Measurements from ENCODE around the gene VARS2. TPM values are rescaled to one million over a fixed set of nuclear protein-coding genes. Genes with fewer than 3 reads are reported as not detected.

Gene VARS2
- total and polyA plus RNA-seq, 9 of the 15 experiments (the other 6 are each of a cell fraction or from before 2014, with no cell fraction given) = 1.6 to 53.6 (median 29.9) TPM

DNA sequence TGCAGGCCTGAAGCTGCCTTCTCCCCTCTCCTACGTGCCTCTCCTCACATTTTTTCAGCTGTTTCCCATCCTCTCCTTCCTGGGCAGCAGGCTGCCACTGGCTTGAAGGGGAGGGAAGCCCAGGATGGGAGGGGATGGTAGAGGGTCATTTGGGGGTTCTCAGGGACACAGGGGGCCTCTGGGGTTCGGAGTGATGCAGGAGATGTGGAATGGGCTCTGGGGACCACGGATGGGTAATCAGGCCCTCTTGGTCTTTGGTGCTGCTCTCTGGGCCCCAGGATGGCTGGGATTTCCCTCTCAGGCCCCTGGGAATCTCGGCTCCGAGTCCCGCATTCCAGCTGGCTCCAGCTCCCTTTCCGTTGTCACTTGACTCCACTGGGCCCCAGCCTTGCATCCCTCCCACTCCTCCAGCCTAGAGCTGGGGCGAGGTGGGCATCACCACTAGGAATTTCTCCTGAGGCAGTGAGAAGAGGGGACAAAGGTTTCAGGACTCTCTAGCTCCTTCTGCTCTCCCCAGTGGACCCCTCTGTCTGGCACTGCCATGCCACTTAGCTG, 31.8 kb upstream of the VARS2 start:
- H4K20me1 ChIP-seq (replicated peaks; ENCODE audit: control insufficient read depth, insufficient read depth, low read length) = peaks cover 9% of the 10 kb centered on the region; the same call in 1 of the 2 replicates
- H3K9me1 ChIP-seq (ENCODE audit: control insufficient read depth, insufficient read depth, low read length) = peaks cover 3% of the 10 kb centered on the region
- no peak overlapping the region for H3K27ac ChIP-seq (ENCODE audit: extremely low read depth, low read depth, low read length)
- no peak for DNase-seq (ENCODE audit: extremely low read depth in 1 of 4, low spot score in 3 of 4)
- no peaks in the 10 kb centered on the region for H3K36me3 ChIP-seq (ENCODE audit: control insufficient read depth, insufficient read depth, low read length)
- H3K9me3 ChIP-seq (replicated peaks; ENCODE audit: control insufficient read depth, insufficient read depth, low read depth, low read length) = no peaks in the 10 kb centered on the region
- intact Hi-C loops (cut with micrococcal nuclease) (no loop called here), in situ Hi-C loops (cut with MboI) (no loop called here)
- 85% methylated on average over 8 of the region's 8 CpGs for WGBS (ENCODE audit: insufficient coverage, low coverage, missing lambda C conversion rate)
- H3K9ac ChIP-seq (ENCODE audit: insufficient read depth in 1 of 2, low read depth in 2 of 2, low read length in 2 of 2) = peak overlapping the region in 1 of 2 experiments; percentile 83; a peak in 2 of 4 replicates
- peaks cover 27% of the 10 kb centered on the region for H3K79me2 ChIP-seq (ENCODE audit: control insufficient read depth, insufficient read depth, low read length)
- ChIA-PET POLR2A (interaction anchor here (0.6 to 1.6 kb wide), 16 partner anchors 8 to 700 kb away, joined by 3 to 8 read pairs (median 4); partner anchors contain the start of genes GTF2H4, MRPS18B, PPP1R10 and VARS2), CTCF (ENCODE audit: low intra/inter-chr PET ratio) (no interaction called here)
- H3K4me2 ChIP-seq (ENCODE audit: insufficient read depth, low read length) = no peak overlapping the region
- no peaks in the 10 kb centered on the region for H3K27me3 ChIP-seq (ENCODE audit: control insufficient read depth in 2 of 2, insufficient read depth in 2 of 2, low read length in 2 of 2)
- H3K4me3 ChIP-seq = no peak overlapping the region
- peaks cover 74 to 82% of the 10 kb centered on the region in 2 experiments for H3K4me1 ChIP-seq (replicated peaks in 1 of 2; ENCODE audit: control insufficient read depth in 2 of 2, insufficient read depth in 2 of 2, low read length in 2 of 2)
- no peak for FAIRE-seq
- no peak for TF ChIP-seq L3MBTL2 (IDR thresholded peaks at IDR 0.05)
- TF ChIP-seq ZC3H8 (IDR thresholded peaks at IDR 0.05) = no peak
- TF ChIP-seq, protein P1, sequence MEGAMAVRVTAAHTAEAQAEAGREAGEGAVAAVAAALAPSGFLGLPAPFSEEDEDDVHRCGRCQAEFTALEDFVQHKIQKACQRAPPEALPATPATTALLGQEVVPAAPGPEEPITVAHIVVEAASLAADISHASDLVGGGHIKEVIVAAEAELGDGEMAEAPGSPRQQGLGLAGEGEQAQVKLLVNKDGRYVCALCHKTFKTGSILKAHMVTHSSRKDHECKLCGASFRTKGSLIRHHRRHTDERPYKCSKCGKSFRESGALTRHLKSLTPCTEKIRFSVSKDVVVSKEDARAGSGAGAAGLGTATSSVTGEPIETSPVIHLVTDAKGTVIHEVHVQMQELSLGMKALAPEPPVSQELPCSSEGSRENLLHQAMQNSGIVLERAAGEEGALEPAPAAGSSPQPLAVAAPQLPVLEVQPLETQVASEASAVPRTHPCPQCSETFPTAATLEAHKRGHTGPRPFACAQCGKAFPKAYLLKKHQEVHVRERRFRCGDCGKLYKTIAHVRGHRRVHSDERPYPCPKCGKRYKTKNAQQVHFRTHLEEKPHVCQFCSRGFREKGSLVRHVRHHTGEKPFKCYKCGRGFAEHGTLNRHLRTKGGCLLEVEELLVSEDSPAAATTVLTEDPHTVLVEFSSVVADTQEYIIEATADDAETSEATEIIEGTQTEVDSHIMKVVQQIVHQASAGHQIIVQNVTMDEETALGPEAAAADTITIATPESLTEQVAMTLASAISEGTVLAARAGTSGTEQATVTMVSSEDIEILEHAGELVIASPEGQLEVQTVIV (CRISPR knock-in tag; IDR thresholded peaks at IDR 0.05; ENCODE audit: borderline replicate concordance) = no peak
- no peak for TF ChIP-seq E2F8 (IDR thresholded peaks at IDR 0.05; ENCODE audit: low read depth, partially characterized antibody)
- no peak for TF ChIP-seq MED1 (CRISPR knock-in tag; IDR thresholded peaks at IDR 0.05; ENCODE audit: borderline replicate concordance)
- no peak for TF ChIP-seq KLF1 (tag; IDR thresholded peaks at IDR 0.05)
- TF ChIP-seq POLR2AphosphoS5 (IDR thresholded peaks at IDR 0.05; ENCODE audit: control insufficient read depth, insufficient read depth, low read depth, low read length) = no peak
- TF ChIP-seq MCM7 (IDR thresholded peaks at IDR 0.05) = no peak
- TF ChIP-seq, protein P2, sequence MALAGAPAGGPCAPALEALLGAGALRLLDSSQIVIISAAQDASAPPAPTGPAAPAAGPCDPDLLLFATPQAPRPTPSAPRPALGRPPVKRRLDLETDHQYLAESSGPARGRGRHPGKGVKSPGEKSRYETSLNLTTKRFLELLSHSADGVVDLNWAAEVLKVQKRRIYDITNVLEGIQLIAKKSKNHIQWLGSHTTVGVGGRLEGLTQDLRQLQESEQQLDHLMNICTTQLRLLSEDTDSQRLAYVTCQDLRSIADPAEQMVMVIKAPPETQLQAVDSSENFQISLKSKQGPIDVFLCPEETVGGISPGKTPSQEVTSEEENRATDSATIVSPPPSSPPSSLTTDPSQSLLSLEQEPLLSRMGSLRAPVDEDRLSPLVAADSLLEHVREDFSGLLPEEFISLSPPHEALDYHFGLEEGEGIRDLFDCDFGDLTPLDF (CRISPR knock-in tag; IDR thresholded peaks at IDR 0.05) = no peak
- TF ChIP-seq KAT7 (CRISPR knock-in tag; IDR thresholded peaks at IDR 0.05; ENCODE audit: borderline replicate concordance) = no peak
- TF ChIP-seq ZSCAN32 (CRISPR knock-in tag; IDR thresholded peaks at IDR 0.05) = no peak
- ATAC-seq = no peak
- no TSS peak for BruUV-seq (replicated peaks)
- H2AFZ ChIP-seq (ENCODE audit: low read depth, low read length) = peak overlapping the region; percentile 46; the same call in 1 of the 2 replicates

Data from K562 (cell line).